Right lobe of liver (tissue), 6 donors: ENCODE measurements around the gene TMEM217. TPM values are rescaled to one million over a fixed set of nuclear protein-coding genes. Genes with fewer than 3 reads are reported as not detected.
A peak's percentile ranks its signal among the peaks of the same experiment; 100 is the strongest.

ENCODE experiments used
- ATAC-seq, 4 donors: fragments of 200-7000 bp; cut with Tn5 transposase; one replicate each; pipeline ENCODE4 v1.9.1; 2020; ENCODE audit warnings: mild to moderate bottlenecking in 4 of 4, moderate library complexity in 4 of 4
- DNase-seq, 3 donors: peaks; one replicate each; pipeline ENCODE4 v3.0.0-alpha.2; 2020
- H3K27ac ChIP-seq, 3 donors: fragments of 200-600 bp; one replicate each; pipeline ENCODE4 v1.8.0; 2022
- H3K27me3 ChIP-seq, 2 donors: fragments of 200-600 bp; one replicate each; pipeline ENCODE4 v1.8.0; 2022
- H3K36me3 ChIP-seq, 4 donors: fragments of 200-600 bp; sonication (generic) in 1 of 4; one replicate each; pipeline versions ENCODE4 v1.5.1 to v1.8.0; 2017 to 2022; ENCODE audit warnings: control low read depth in 1 of 4
- H3K4me1 ChIP-seq, 4 donors: fragments of 200-600 bp; sonication (generic) in 1 of 4; one replicate each; pipeline versions ENCODE4 v1.5.1 to v1.8.0; 2017 to 2022; ENCODE audit warnings: control low read depth in 1 of 4
- H3K4me3 ChIP-seq, 3 donors: fragments of 200-600 bp; one replicate each; pipeline ENCODE4 v1.8.0; 2022
- H3K9me3 ChIP-seq, 4 donors: fragments of 200-600 bp; sonication (generic) in 1 of 4; one replicate each; pipeline versions ENCODE4 v1.5.1 to v1.8.0; 2017 to 2022; ENCODE audit warnings: control low read depth in 1 of 4
- CTCF ChIP-seq, 4 donors: fragments of 200-600 bp in 3 of 4; fragments of 450-650 bp in 1 of 4; IDR thresholded peaks; one replicate each; pipeline versions ENCODE4 v1.5.1 to v1.8.0; 2016 to 2022; ENCODE audit warnings: antibody characterized with exemption in 4 of 4, mild to moderate bottlenecking in 2 of 4
- POLR2A ChIP-seq: fragments of 450-650 bp; IDR thresholded peaks from one replicate; pipeline ENCODE4 v1.6.1; 2017; ENCODE audit warnings: antibody characterized with exemption, mild to moderate bottlenecking
- WGBS: methylation state at CpG from one replicate; pipeline ENCODE4 v1.1.6; 2018; ENCODE audit warnings: low coverage, low lambda C conversion rate; ENCODE audit not compliant: insufficient coverage; ENCODE audit errors: missing lambda C conversion rate; 5-methylcytosine and 5-hydroxymethylcytosine counted together
- intact Hi-C, 2 donors: fragments of 100-400 bp; cut with DNase I; formaldehyde crosslinking; loops; one replicate each; pipeline versions ENCODE4 v1.11.2 to v1.14.1; 2022
- total RNA-seq, 6 experiments: library from RNA; depleted of rRNA in 2 of 6; stranded (reverse); fragments of >200 nt in 2 of 6; fragmentation: NEBNext Ultra II Directional in 3 of 6; extraction: Animal tissue kit (Norgen Biotek cat#: 25700) in 3 of 6; gene quantifications; one replicate each; pipeline versions ENCODE4 v1.1.0 to v1.2.4, GENCODE V29; 2016 to 2023
- donor health status: DM: no; HTN: yes; CAD: no.
- donor health status: DM: no; HTN: no; CAD: no.
- donor health status: DM: no; HTN: no; CAD: no.
- donor health status: DM: no; HTN: yes; CAD: no.
- donor health status: DM: no; HTN: yes; CAD: no.

TMEM217 gene
- total RNA-seq, 6 experiments from 2014 or later, result 0.15 to 5.2 (median 0.92) TPM; not detected in 1

GRCh38 chr6:37288247-37288646, 30.3 kb upstream of the TMEM217 start:
- peaks cover 0 to 15% (median 8%) of the 10 kb centered on the region in 4 donors for H3K4me1 ChIP-seq
- H3K27ac ChIP-seq, result no peak overlapping the region
- WGBS, result 80% methylated on average over 1 of the region's 2 CpGs
- no peak overlapping the region for H3K4me3 ChIP-seq
- DNase-seq (no peak), ATAC-seq (no peak)
- H3K27me3 ChIP-seq, result no peaks in the 10 kb centered on the region
- H3K9me3 ChIP-seq, result no peaks in the 10 kb centered on the region
- H3K36me3 ChIP-seq, result peaks cover 0 to 34% (median 9%) of the 10 kb centered on the region in 4 donors
- TF ChIP-seq POLR2A, result no peak
- no peak for TF ChIP-seq CTCF (IDR thresholded peaks at IDR 0.05)
- intact Hi-C loops, result no loop called here

GRCh38 chr6:37287519-37288157, 29.7 kb upstream of the TMEM217 start:
- Histone ChIP-seq H3K9me3 (no peaks in the 10 kb centered on the region), H3K4me1 (peaks cover 0 to 21% (median 10%) of the 10 kb centered on the region in 4 donors), H3K27me3 (no peaks in the 10 kb centered on the region), H3K4me3 (no peak overlapping the region), H3K36me3 (peaks cover 0 to 39% (median 9%) of the 10 kb centered on the region in 4 donors), H3K27ac (no peak overlapping the region)
- WGBS, result 90% methylated on average over 2 of the region's 2 CpGs
- TF ChIP-seq CTCF (IDR thresholded peaks at IDR 0.05), result no peak
- TF ChIP-seq POLR2A, result no peak
- intact Hi-C loops, result no loop called here
- DNase-seq (no peak), ATAC-seq (no peak)

- no peaks in the 10 kb centered on the region for H3K27me3 ChIP-seq
- peaks cover 0 to 34% (median 2%) of the 10 kb centered on the region in 4 donors for H3K36me3 ChIP-seq
- H3K9me3 ChIP-seq, result no peaks in the 10 kb centered on the region
- no peak overlapping the region for H3K27ac ChIP-seq
- ATAC-seq (no peak), DNase-seq (no peak)
- intact Hi-C loops, result no loop called here
- H3K4me1 ChIP-seq, result peaks cover 0 to 25% (median 10%) of the 10 kb centered on the region in 4 donors
- TF ChIP-seq CTCF (IDR thresholded peaks at IDR 0.05), result no peak
- TF ChIP-seq POLR2A, result no peak
- WGBS, result 100% methylated on average over 4 of the region's 4 CpGs
- no peak overlapping the region for H3K4me3 ChIP-seq
These were observed 27.9 kb upstream of the TMEM217 start for GRCh38 chr6:37285861-37286311.

- intact Hi-C loops, result no loop called here
- Histone ChIP-seq H3K27ac (peak overlapping the region in 1 of 3 donors; percentile 85), H3K36me3 (peaks cover 0 to 33% (median under 1%) of the 10 kb centered on the region in 4 donors), H3K4me3 (no peak overlapping the region), H3K9me3 (no peaks in the 10 kb centered on the region), H3K27me3 (no peaks in the 10 kb centered on the region), H3K4me1 (peaks cover 0 to 36% (median 14%) of the 10 kb centered on the region in 4 donors)
- ATAC-seq (no peak), DNase-seq (no peak)
- WGBS, result 80% methylated on average over 2 of the region's 4 CpGs
- TF ChIP-seq CTCF (IDR thresholded peaks at IDR 0.05) (no peak), POLR2A (no peak)
These were observed 26.8 kb upstream of the TMEM217 start for GRCh38 chr6:37284781-37285180.
